ENCODE measurements around the gene DNAH7.

- no peak for TF ChIP-seq CTCF (IDR thresholded peaks at IDR 0.05; ENCODE audit: control extremely low read depth in 1 of 3, insufficient read depth in 1 of 3, low read depth in 1 of 3, low read length in 3 of 3)
- no peak for TF ChIP-seq JUND (IDR thresholded peaks at IDR 0.05; ENCODE audit: low read length)
- TF ChIP-seq POLR2A (IDR thresholded peaks at IDR 0.05; ENCODE audit: control extremely low read depth in 1 of 2, low read depth in 2 of 2, low read length in 2 of 2): no peak
- TF ChIP-seq SIN3A (conservative IDR thresholded peaks at IDR 0.05 in 1 of 2, IDR thresholded peaks at IDR 0.05 in 1 of 2; ENCODE audit: low read depth in 1 of 2, low read length in 2 of 2): no peak
- no peak for TF ChIP-seq NANOG (IDR thresholded peaks at IDR 0.05; ENCODE audit: insufficient read depth, low read depth, low read length, poor library complexity, severe bottlenecking)
- no peak for TF ChIP-seq POLR2AphosphoS5 (IDR thresholded peaks at IDR 0.05; ENCODE audit: low read depth, low read length)
- no peak for TF ChIP-seq PHF8 (conservative IDR thresholded peaks at IDR 0.05; ENCODE audit: low read depth, low read length)
- no peak for TF ChIP-seq CBX5 (IDR thresholded peaks at IDR 0.05; ENCODE audit: low read depth, low read length)
Measured at GRCh38 chr2:196079052-196079451, 10.4 kb upstream of the DNAH7 start.
